HPDE6-E6E7 (cell line): Measurements from ENCODE around the gene GAD2.

ENCODE experiments used
- DNase-seq: peaks from one replicate; pipeline ENCODE4 v3.0.0; 2011; ENCODE audit warnings: missing footprints; ENCODE audit errors: extremely low spot score

The GAD2 gene

DNA sequence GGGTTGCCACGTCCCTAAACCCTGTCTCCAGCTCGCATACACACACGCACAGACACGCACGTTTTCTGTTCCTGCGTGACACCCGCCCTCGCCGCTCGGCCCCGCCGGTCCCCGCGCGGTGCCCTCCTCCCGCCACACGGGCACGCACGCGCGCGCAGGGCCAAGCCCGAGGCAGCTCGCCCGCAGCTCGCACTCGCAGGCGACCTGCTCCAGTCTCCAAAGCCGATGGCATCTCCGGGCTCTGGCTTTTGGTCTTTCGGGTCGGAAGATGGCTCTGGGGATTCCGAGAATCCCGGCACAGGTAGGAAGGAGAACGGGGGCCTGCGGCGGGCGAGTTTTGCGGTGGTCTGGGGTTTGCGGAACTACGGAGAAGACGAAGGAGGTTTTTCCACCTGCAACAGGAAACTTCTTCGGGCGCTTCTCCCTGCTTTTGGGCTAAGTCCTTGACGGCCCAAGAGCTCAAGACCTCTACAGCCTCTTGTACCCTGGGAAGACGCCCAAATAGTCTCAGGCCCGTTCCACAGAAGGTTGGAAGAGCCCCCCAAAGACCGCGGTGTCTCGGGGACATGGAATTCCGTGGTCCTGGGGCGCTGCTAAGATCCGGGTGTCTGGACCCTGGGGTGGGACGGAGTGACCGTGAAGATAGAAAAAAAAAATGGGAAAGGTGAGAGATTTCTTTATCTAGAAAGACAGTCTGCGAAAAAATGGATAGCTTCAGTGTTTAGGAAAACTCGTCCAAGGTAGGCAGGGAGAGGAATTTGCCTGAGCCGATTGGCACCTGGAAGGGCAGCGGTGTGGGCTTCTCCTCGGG, at the start of gene GAD2:
Gene GAD2 (plus strand): TSS at position 190 of the 811 bp plus-strand sequence. CDS start 36 bp downstream, at position 226.
- no peak for DNase-seq

GRCh38 chr10:26169466-26169865, 47.1 kb upstream of the GAD2 start:
- DNase-seq, result no peak

DNA sequence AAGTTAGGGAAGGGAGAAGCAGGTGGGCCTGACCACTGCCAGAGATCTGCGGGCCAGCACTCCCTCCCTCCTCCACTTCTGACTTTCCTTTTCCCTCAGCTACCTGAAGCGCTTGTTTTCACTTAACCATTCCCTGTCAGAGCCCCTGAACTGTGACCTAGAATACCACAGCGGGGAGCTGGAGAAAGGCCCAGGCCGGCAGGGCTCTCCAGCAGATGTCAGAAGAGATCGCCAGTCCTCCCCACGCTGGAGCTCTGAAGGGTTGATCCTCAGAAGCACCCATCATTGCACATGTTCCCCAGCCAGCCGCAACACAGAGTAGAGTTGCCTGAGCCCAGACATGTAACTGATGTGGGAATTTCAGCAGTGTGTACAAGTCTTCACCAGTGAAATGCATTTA, 44.4 kb upstream of the GAD2 start:
- no peak for DNase-seq

DNA sequence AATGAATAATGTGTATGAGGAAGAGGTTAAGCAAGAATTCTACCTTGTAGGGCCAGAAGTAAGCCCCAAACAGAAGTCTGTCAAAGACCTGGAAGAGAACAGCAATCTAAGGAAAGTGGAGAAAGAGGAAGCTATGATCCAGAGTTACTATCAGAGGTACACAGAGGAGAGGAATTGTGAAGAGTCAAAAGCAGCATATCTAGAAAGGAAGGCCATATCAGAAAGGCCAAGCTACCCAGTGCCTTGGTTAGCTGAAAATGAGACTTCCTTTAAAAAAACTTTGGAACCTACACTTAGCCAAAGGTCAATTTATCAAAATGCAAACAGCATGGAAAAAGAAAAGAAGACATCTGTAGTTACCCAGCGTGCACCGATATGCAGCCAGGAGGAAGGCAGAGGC, 42.7 kb upstream of the GAD2 start:
- no peak for DNase-seq

- no peak for DNase-seq
Measured at GRCh38 chr10:26177341-26177740, 39.2 kb upstream of the GAD2 start.

DNA sequence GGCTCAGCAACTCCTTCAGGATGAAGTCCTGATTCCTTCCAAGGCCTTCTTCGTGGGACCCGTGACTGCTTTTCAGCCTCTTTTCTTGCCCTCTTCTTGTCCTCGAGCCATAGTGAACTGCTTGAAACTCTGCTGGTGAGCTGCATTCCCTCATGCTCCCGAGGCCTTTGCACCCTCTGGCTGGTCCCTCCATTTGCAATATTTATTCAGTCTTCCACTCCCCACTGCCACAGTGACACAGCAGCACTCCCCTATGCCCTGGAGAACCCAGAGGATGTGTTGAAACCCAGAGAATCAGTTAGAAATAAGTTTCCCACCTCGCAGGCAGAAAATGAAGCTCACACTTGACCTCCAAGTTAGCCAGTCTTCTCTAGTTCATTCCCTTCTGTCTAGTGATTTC, 22.3 kb upstream of the GAD2 start:
- DNase-seq, result no peak

GRCh38 chr10:26197248-26197647, 19.3 kb upstream of the GAD2 start:
- no peak for DNase-seq

- DNase-seq, result no peak
Measured at GRCh38 chr10:26198119-26198518, 18.5 kb upstream of the GAD2 start.

DNA sequence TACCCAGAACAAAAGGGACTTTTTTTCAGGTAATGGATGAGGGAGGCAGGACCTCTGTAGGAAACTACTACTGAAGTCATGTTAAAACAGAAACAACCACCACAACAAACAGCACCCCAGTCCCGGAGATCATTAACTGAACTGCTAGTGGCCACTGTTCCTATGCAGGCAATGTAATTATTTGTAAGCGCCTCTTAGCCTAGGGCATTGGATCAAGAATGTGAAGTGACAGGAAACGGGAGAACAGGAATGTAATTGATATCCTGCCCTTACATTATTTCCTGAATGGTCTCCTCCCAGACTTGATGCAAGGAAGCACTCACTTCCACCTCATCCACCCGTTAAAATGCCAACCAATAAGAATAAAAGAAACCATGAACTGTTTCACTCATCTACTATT, 16.7 kb upstream of the GAD2 start:
- no peak for DNase-seq

DNA sequence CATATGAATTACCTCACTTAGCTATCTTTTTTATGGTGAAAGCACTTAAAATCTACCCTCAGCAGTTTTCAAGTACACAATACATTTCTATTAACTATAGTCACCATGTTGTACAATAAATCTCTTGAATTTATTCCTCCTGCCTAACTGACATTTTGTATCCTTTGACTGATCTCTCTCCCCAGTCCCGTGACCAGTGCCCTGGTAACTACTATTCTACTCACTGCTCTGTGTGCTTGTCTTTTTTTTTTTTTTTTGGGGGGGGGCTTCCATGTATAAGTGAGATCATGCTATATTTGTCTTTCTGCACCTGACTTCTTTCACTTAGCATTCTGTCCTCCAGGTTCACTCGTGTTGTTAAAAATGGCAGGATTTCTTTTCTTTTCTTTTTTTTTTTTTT, 11.4 kb upstream of the GAD2 start:
- DNase-seq, result no peak

GRCh38 chr10:26211781-26212444, 4.7 kb upstream of the GAD2 start:
- DNase-seq, result no peak

DNA sequence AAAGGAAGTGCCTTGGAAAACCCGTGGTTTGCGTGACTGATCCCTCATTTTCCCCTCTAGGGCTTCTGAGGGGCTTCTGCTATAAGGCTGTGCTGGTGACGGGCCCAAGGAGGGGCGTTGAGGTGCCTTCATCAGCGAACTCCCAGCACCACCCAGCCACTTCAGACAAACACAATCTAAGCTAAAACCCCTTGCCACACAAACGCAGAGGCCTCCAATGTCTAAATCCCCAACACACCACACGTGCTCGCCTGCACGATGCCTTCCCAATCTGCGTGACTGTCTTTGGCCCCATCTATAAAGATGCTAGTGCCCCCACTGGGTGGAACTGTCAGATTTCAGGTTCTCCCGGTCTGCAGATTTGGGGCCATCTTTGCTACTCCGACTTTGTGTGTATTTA, 4.1 kb upstream of the GAD2 start:
- no peak for DNase-seq

- no peak for DNase-seq
Measured at GRCh38 chr10:26213157-26213800, 3.3 kb upstream of the GAD2 start.

DNA sequence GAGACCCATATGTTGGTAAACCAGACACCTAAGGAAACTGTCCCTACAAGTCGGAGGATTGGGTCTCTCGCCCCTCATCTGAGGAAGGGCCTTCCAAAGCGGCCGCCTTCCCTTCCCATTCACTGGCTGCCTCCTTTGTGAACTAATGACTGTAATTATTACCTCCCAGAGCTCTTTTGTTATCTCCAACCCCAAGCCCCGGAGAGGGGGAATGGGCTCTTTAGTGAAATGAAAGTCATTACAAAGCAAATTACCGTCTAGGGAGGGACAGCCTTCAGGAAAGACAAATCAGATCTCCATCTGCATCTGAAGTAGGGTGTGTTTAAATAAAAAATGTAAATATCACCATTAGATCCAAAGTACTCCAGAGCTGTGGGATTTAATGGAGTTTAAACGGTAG, 2.6 kb upstream of the GAD2 start:
- no peak for DNase-seq

DNA sequence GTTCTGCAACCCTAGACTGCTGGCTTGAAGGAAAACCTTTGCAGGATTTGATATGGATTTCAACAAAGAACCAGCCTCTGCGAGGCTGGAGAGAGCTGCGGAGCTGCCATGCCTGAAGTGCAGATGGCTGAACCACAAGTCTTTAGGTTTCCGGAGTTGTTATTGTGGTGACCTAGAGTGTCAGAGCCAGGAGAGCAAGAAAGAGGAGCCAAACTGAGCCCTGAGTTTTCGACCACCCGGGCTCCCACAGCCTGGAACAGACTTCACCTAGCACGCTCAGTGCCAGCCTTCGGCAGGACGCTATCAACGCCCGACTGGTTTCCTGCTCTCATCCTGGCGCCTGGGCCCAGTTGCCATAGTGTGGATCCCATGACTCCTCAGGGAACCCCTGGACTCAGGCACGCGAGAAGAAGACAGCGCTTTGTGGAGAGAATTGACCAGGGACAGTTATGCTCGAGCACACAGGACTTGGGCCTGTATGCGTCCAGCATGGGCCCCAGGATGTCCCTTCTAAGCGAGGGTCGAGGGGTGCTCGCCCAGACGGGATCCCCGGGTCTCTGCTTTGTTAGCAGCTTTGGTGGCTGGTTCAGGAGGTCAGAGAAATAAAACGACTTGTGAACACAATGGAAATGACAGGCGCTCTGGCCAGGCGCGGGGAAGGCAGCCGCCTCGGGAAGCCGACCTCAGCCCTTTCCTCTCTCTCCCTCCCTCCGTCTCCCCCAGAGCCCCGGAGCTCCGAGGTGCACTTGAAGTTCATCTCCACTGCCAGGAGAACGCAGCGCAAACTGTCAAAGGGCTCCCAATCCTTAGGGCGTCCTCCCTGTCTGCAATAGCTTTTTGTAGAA, 1.8 kb upstream of the GAD2 start:
- DNase-seq, result no peak

DNA sequence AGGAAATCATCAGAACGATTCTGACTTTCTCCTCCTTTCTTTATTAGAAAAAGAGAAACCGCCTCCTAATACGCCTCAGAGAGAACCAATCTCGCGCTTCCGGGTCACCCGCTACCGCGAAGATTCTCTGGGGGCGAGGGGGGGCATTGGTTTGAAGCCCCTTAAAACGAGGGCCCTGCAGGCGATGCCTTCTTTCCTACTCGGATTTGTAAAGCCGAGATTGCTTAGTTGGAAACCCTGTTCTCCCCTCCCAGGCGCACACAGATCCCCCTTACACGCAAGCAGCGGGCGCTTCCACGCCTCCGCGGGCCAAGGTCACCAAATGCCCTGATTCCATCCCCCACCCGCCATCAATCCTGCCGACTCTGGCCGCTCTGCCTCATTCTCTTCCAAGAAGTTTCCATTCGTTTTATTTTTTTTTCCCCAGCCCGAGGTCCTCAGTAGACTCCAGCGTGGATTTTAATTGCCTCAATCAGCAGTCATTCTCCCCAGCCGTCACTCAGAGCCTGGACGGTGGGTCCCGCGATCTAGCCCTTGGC, 1.1 kb upstream of the GAD2 start:
- no peak for DNase-seq

- no peak for DNase-seq
Measured at GRCh38 chr10:26215935-26216584, 514 bp upstream of the GAD2 start.

DNA sequence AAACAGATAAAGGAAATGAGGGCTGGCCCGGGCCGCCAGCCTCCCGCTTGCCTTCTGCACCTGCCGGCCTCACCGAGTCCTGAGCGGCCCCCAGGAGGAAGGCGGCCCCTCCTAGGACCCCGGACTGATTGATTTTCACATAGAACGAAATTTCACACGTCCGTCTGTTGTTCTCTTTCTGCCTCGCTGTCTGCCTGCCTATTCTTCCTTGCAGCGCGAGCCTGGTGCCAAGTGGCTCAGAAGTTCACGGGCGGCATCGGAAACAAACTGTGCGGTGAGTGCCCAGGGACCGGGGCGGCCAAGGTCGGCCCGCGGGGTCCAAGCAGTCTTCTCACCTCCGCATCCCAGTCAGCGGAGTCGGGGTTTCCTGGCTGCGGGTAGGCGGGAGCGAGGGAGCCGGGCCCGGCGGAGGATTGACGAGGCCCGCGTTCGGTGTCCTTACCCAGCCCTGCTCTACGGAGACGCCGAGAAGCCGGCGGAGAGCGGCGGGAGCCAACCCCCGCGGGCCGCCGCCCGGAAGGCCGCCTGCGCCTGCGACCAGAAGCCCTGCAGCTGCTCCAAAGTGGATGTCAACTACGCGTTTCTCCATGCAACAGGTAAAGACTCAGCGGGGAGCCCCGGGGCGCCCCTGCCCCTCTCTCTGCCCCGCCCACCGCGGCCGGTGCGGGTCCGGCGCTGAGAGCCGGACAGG, 967 bp downstream of the GAD2 start:
- no peak for DNase-seq

DNA sequence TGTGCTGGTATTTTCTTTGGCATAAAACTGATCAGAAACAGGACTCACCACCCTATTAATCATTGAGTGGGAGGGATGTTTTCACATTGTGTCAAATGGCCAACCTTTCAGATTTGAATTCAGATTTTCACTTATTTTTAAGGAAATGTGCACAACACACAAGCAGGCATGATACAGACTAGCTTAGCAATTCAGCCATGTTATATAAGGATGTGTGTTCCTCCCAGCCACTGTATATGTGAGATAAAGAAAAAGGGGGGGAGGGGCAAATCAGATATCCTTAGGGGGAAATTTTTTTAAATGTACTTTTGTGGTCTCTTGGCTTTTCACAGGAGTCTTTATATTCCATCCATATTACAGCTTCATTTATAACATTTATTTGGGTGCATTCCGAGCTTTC, 3.1 kb downstream of the GAD2 start:
- no peak for DNase-seq

DNA sequence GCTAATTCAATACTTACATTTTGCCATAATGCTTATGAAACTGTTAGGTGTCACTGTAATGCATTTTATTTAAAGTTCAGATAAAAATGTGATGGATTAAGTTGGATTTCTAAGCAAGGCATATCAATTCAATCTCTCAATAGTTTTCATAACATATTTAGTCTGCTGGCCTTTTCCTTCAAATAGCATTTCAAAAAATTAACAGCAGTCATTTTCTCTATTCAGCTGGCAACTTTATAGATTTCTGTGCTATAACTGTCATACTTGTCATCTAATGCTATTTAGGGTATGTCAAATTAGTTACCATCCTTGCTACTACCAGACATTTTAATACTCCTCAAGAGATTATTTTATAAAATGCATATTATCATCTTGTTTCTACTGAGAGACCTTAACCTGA, 4.3 kb downstream of the GAD2 start:
- no peak for DNase-seq

DNA sequence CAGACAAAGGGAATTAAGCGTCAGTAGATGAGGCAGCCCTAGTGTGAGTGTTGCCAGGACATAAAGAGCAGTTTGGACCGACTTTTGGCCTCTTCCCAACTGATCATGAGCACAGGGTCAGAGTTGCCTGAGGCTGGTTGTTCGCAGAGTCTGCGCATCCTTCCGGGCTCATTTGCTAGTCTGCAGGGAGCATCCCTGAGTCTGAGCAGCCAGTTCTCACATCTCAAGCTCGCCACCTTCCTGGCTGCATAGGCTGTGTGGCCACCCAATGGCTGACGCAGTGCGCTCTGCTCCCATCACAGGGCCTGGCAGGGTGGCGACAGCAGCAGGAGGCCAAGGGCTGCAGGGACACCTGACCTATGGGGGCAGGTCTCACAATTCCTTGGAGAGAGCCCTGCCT, 5.0 kb downstream of the GAD2 start:
- DNase-seq, result no peak
